Stimulated activated CD4-positive, alpha-beta T cell treated with anti-CD3 and anti-CD28 coated beads, Interleukin-1b, Interleukin-23, amount 100 ng/mL, for 48 hours (primary cell): ENCODE data around the gene FXYD1.
"Not testable (repeated sequence)": the region's sequence is repeated elsewhere in the genome, so short reads cannot be mapped to it uniquely, and the experiment has no call there.

Source experiments
- DNase-seq: peaks from one replicate; pipeline ENCODE4 v3.0.0-alpha.2; 2020

The FXYD1 gene

DNA sequence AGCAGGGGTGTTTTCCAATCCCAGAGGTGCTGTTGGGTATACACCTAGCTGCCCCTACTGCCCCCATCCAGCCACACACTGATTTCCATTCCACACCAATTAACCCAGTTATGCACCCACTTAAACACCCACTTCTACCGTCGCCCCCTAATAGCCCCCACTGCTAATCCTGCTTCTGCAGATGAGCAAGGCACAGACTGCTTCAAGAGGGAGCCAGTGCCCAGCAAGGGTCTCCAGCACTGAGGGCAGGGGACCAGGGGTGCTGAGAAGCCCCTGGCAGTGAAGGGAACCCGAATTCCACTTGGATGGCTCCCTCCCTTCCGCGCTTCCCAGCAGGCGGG is 5.6 kb downstream of the FXYD1 start:
- DNase-seq, result no peak

DNA sequence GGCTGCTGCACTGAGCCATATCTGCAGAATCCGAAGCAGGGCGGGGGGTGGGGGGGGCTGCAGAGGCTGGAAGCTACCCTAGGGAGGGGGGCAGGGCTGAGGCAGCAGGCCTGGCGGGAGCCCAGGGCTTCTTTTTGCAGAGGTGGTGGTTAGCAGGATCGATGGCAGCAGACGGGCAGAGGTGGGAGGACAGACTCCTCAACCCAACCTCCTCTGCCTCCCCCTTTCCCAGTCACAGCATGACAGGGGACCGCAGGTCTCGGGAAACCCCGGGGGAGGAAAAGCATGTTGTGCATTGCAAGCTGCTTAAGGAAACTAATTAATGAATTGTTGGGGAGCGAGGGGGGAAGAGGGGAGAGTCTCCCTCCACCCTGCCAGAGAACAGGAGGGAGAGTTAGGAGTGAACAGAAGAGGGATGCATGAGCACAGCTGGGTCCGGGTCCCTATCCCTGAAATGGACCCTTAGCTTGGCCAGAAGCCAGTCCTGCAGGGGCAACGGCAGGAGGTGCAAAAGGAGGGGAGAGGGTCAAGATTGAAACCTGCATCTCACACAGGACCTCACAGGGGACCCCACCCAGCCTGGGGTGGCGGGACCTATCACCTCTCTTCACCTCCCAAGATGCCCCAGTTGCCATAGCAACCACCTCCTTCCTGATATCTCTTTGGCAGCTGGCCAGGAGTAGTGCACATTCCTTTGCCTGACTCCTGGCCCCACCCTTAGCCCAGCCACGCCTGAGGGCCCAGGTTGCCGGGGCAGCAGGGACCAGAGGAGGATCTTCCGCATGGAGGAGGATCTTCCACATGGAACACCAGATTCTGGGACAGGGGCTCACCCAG is 6.2 kb downstream of the FXYD1 start:
- no peak for DNase-seq

DNA sequence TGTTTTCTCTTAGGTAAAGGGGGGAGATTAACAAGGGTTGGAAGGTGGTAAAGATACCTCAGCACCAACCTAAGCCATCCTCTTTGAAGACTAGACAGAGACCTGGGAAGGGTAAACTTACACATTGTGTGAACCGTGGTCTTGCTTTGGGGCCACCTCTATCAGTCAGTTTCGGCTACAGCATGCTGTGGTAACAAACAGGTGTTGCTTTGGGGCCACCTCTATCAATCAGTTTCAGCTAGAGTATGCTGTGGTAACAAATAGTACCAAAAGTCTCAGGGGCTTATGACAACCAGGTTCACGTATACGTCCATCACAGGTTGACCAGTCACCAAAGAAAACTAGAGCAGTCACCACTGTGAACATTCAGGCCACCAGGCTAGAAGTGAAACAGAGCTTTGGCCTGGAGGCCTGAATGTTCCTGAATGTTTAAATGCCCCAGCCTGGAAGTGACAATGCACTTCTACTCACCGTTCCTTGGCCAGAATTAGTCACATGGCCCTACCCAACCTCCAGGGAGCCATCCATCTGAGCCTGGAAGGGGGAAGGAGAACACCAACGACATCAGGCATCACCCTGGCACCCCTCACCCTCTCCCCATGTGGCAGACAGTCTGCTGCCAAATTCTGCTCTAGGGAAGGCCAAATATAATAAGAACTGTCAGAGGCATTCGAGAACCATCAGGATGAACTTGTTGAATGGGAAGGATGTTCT is 8.3 kb downstream of the FXYD1 start:
- DNase-seq, result no peak

DNA sequence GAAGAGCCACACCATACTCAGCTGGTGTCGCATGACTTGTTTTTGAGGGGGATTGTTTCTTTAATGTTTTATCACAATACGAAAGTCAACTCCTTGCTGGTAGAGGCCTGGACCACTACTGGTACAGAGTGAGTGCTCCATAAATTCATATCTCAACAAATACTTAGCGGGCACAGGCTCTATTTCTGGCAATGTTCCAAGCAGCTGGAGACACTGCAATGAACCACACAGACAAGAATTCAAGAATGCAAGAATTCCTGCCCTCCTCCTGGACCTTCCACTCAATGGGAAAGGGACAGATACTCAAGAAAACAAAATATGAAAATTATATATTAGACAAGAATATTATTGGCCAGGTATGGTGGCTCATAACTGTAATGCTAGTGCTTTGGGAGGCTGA is 10.8 kb downstream of the FXYD1 start:
- no peak for DNase-seq

DNA sequence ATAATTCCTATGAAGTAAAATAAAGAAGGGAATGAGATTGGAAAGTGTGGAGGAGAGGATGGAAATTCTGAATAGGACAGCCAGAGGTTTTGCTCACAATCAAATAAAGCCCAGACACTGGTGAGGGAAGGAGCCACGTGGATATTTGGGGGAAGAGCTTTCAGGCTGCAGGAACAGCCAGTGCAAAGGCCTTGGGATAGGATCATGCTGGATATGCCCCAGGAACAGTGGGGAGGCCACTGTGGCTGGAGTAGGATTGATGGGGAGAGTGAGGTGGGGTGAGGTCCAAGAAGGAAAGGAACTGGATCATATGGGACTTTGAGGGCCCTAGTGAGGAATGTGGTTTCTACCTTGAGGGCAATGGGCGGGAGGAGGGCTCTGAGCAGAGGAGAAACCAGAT is 11.8 kb downstream of the FXYD1 start:
- no peak for DNase-seq

DNA sequence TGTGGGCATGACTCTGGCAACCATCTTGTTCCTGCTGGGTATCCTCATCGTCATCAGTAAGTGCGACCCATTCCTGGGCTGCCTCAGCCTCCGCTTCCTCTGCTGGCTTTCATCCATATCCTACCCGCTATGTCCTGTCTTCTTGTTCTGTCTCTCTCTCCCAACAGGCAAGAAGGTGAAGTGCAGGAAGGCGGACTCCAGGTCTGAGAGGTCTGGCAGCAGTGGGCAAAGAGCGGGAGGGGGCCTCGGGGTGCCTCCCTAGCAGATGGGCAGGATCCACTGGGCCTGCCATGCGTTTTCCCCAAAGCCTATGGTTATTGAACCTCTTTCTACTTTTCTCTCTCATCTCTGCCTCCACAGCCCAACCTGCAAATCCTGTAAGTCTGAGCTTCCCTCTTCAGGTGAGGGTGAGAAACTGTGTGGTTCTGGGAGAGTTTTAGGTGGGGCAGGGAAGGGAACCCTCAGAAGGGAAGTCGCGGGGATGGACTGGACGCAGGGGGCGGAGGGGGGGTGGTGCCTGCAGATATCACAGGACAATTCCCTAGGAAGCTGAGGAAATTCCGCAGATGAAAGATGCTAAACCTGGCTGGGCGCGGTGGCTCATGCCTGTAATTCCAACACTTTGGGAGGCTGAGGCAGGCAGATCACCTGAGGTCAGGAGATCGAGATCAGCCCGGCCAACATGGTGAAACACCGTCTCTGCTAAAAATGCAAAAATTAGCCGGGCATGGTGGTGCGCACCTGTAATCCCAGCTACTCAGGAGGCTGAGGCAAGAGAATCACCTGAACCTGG is 12.8 kb downstream of the FXYD1 start:
- DNase-seq, result no peak

DNA sequence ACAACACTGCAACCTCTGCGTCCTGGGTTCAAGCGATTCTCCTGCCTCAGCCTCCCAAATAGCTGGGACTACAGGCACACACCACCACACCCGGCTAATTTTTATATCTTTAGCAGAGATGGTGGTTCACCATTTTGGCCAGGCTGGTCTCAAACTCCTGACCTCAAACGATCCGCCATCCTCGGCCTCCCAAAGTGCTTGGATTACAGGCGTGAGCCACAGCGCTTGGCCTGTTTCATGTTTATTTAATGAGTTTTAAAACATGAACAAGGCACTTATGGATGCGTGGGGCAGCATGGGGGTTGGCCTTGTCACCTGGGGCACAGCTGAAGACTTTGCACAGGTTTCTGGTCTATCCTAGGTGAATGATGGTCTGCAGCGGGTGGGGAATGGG is 14.5 kb downstream of the FXYD1 start:
- DNase-seq, result not testable (repeated sequence)

DNA sequence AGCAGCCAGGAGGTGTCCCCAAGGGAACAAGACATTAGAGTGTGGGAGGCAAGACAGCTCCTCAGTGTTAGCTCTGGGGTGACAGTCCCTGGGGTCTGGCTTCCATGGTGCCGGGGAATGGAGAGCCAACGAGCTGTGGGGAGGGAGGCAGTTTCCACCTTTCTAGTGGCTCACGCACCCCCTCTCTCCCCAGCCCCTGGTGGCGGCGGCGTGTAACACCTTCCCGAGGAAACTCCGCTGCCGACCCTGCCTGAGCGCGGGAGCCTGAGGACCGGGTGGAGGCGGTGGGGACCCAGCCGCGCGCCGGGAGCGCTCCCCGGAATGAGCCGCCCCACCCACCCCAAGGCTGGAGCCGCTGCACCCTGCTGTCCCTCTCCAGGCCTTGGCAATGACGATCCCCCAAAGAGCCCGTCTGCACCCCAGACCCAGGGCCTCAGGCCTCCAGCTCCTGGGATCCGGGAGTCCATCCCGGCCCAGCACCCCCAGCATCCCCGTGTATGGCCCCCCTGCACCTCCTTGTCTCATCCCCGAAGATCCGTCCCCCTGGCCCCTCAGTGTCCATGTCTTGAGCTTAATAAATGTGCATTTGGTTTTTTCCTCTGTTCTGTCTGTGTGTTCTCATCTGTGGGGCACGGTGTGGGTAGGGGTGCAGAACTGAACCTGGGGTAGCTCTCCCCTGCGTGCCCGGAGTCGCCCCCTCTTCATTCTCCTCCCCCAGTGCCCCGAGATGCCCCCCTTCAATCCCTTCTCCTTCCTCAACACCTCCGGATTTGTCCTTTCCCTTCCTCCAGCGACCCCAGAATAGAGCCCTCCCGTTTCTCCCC is 15.3 kb downstream of the FXYD1 start:
- peak; percentile 82 for DNase-seq

DNA sequence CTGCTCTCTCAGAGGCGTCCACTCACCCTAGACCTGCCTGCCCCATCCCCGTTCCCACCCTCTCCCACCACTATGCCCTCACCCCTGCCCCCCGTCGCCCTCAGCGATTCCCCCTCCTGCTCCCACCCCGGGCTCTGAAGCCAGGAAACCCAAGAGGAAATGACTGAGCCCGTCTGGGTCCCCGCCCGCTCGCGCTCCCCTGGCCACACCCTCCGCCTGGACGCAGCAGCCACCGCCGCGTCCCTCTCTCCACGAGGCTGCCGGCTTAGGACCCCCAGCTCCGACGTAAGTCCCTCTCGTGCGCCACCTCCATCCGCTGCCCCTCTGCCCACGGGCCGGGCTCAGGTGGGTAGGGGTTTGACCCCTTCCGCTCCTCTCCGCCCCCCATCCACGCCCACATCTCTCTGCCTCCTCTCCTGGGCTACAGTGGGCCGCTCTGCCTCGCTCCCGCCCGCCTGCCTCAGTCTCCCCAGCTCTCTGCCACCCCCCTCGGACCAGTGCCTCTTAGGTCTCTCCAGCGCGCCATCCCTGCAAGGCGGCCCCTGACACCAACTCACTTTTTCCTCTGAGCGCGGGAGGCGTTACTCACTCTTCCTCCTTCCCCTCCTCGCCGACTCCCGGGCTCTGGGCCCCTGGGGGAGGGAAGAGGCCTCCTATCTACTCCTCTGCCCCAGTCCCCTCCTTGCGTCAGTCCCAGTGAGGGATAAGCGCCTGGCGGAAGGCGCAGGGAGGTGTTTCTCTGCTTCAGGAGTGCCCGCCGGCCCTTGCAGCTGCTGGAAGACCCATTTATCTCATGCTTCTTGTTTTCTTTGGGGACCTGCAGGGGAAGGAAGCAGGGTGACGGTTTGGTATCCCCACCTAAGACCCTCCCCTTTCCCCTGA is 16.1 kb downstream of the FXYD1 start, which contains the start of gene FXYD5:
TSS of gene FXYD5 (plus strand) at position 211 of the 882 bp plus-strand sequence. CDS start 816 bp downstream, outside the sequence.
- DNase-seq, result peak; percentile 88

DNA sequence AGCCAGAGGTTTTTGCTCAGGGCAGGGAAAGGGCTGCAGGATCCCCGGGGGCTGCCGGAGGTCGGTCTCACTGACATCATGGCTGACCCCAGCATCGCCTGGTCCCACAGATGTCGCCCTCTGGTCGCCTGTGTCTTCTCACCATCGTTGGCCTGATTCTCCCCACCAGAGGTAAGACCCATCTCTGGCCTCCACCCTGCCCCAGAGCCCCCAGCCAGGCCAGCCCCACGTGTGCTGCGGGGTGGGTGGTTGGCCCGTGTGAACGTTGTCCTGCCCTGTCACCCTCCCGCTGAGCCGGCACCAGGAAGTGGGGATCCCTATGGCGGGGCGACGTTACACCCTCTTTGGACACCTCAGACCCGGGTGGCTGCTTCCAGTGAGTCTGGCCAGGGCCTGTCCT is 16.8 kb downstream of the FXYD1 start:
- DNase-seq, result peak; percentile 28

DNA sequence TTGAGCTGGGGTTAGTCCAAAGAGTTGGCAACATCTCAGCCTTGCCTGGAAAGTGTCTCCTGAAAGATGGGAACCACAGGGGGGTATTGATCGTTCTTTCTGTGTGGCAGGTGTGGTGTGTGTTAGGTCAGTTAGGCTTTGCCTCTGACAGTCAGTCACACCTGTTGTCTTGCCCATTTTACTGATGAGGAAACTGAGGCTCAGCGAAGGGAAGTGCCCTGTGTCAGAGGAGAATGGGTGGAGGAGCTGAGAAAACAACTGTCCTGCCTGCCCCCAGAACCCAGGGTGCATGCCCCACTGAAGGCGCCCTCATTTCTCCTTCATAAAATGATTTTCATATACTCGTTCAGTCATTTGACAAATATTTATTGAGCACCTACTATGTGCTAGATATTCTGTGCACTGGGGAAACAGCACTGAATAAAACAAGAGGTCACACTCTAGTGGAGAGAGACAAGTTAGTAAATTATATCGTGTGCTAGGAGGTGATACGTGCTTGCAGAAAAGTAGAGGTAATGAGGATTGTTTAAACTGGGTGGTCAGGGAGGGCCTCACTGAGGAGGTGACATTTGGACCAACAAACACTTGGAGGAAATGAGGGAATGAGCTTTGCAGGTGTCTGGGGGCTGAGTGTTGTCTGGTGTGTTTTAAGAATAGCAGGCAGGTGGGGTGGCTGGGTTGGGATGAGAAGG is 17.5 kb downstream of the FXYD1 start:
- no peak for DNase-seq

DNA sequence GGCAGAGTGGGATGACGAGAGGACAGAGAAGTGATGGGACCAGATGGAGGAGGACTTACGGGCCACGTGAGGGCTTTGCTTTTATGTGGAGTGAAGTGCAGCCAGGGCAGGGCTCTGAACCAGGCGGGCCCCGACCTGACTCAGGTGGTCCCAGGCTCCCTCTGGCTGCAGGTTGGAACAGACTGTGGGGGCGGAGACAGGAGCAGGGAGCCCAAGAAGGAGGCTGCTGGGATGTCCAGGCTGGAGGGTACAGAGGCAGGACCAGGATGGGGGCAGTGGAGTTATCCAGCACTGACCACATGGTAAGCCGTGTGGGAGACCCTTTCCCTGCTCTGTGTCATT is 18.0 kb downstream of the FXYD1 start:
- DNase-seq, result no peak

DNA sequence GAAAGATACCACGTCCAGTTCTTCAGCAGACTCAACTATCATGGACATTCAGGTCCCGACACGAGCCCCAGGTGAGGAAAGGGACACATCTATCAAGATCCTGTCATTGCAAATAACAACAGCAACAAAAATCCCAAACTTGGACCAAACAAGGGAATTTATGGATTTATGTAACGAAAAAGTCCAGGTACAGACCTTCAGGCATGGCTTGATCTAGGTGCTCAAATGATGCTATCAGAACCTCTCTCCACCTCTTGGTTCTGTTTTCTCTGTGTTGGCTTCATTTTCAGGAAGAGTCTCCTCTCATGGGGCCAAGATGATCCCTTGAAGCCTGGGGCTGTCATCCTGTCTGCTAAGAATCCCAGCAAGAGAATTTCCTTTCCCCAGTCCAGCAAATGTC is 18.8 kb downstream of the FXYD1 start:
- DNase-seq, result no peak

DNA sequence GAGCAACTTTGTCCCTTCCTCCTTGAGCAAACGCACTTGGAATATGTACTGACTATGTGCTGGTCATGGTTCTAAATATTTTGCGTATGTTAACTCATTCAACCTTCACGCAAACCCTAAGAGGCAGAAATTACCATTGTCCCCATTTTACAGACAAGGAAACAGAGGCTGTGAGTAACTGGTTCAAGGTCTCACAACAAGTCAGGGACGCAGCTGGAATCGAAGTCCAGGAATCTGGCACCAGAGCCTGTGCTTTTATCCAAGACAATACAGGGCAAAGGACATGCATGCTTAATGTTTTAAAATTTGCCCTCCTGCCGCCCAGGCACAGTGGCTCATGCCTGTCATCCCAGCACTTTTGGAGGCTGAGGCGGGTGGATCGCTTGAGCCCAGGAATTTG is 21.0 kb downstream of the FXYD1 start:
- no peak for DNase-seq

DNA sequence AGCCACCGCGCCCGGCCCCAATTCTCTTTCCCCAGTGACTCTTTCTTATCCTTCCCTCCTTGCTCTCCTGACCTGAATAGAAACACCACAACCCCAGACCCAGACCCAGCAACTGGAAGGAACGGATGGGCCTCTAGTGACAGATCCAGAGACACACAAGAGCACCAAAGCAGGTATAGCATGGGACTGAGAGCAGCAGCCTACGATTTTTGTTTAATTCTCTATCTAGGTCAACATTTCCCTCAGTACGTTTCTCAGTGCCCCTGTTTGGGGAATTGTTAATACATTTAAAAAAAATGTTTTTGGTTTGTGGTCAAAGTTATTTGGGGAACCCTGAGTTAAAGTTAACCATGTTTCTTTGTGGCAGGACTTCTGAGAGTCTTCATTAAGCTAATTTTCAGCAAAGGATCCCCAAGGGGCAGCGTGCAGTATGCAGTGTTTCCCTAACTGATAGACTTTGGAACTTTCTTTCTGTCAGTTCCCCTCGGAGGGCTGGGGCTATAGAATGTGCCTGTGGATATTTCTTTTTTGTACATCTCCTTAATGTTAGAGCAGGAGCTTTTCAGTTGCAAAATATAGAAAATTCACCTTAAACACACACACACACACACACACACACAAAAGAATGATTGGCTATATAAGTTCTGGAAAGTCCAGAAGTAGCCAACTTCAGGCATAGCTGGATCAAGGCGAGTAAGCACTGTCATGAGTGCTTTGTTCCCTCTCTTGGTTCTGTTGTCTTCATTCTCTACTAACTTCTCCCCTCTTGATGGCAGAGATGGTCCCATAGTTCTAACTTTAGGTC is 22.2 kb downstream of the FXYD1 start:
- no peak for DNase-seq

DNA sequence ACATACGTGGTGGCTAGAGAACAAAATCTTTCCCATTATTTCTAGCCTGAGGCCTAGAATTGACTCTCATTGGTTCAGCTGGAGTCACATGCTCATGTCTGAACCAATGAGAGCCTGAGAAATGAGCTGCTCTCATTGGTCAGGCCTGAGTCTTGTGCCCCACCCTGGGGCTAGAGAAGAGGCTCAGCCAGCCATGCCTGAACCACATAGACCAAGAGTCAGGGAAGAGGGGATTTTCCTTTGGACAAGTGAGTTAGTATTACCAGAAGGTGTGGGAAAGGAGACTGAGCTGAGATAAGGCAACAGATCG is 22.8 kb downstream of the FXYD1 start:
- no peak for DNase-seq

DNA sequence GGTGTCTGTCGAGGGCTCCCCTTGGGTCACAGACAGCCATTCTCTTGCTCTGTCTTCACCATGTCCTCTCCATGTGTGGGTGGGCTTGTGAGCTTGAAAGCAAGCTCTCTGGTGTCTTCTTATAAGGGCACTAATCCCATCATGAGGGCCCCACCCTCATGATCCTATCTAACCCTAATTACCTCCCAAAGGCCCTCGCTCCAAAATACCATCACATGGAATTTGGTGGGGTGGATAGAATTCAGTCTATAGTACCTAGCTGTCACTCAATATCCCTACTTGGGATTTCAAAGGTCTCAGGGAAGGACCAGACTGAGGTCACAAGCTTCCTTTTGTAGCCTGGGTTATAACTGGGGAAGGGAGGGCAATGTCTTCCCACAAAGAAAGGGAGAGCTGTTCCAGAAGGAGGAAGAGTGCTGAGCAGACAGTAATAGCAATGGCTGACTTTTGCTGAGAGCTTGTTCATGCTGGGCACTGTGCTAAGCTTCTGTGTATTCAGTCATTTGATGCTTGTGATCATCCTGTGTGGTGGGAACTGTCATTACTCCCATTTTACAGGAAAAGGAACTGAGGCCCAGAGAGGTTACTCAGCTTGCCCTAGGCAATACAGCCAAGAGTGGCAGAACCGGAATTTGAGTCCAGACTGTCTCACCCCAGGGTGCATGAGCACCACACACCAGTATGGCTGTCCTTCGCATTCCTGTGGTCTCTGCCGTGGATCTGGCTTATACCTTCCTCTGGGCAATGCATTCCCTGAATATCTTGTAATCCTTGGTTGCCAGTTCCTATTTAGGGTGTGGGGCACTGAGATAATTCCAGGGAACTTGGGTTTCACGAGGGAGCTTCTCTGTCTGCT is 24.1 kb downstream of the FXYD1 start:
- no peak for DNase-seq

DNA sequence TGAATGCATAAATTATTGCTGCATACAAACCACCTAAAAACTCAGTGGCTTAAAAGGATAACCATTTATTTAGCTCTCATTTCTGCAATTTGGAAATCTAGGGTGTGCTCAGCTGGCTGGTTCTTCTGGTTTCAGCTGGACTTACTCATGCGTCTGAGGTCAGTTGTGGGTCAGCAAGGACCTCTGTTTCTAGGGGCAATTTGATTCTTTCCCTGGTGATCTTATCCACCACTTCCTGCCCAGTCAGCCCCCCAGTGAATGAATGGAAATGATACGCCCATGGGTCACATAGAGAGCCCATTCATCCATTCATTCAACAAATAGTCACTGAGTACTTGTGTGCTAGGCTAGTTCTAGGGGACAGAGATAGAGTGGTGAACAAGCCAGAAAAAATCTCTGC is 25.8 kb downstream of the FXYD1 start:
- no peak for DNase-seq
